Neuron (in vitro differentiated cells): Measurements from ENCODE around the gene ELSPBP1.

ENCODE experiments used
- H2AFZ ChIP-seq: one replicate; pipeline ENCODE4 v1.6.1; 2013; ENCODE audit warnings: low read depth, mild to moderate bottlenecking, inconsistent platforms, low read length, moderate library complexity
- H3K27me3 ChIP-seq: one replicate; pipeline ENCODE4 v1.6.1; 2013; ENCODE audit warnings: low read length; ENCODE audit not compliant: insufficient read depth
- H3K36me3 ChIP-seq: one replicate; pipeline ENCODE4 v1.6.1; 2013; ENCODE audit warnings: low read length; ENCODE audit not compliant: insufficient read depth
- H3K4me1 ChIP-seq: one replicate; pipeline ENCODE4 v1.6.1; 2013; ENCODE audit warnings: low read length; ENCODE audit not compliant: insufficient read depth
- H3K4me3 ChIP-seq: 2 replicates; pipeline ENCODE4 v1.5.1; 2013; ENCODE audit warnings: mild to moderate bottlenecking, low read length, moderate library complexity
- H3K9me3 ChIP-seq: one replicate; pipeline ENCODE4 v1.6.1; 2013; ENCODE audit warnings: low read length

Gene ELSPBP1

DNA sequence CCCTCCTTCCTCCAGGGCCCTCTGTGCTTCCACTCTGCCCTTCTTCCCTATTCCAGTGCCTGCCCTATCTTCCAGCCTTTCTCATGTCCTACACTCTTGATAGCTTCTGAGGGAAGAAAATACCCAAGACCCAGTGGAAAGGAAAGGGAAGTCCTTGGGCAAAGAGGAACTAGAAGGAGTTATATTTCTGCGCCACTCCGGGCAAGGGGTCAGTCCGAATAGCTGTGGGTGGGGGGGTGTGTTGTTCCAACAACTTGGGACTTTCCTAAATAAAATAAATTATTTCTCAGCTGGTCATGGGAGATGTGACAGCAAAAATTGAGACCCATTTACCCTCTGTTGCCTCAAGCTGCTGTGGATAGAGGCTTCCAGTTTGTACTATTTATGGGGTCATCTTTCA lies 26.3 kb downstream of the ELSPBP1 start:
- Histone ChIP-seq H3K9me3 (no peaks in the 10 kb centered on the region), H3K4me1 (no peaks in the 10 kb centered on the region), H2AFZ (no peak overlapping the region), H3K36me3 (no peaks in the 10 kb centered on the region), H3K4me3 (no peak overlapping the region), H3K27me3 (no peaks in the 10 kb centered on the region)

DNA sequence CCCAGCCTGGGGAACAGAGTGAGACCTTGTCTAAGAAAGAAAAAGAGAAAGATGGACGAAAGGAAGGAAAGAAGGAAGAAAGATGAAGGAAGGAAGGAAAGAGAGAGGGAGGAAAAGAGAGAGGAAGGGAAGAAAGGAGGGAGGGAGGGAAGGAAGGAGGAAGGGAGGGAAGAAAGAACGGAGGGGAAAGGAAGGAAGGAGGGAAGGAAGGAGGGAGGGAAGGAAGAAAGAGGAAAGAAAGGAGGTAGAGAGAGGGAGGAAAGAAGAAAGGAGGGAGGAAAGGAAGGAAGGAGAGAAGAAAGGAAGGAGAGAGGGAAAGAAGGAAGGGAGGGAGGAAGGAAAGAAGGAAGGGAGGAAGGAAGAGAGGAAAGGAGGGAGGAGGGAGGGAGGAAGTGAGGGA lies 28.6 kb downstream of the ELSPBP1 start:
- Histone ChIP-seq H3K4me1 (no peaks in the 10 kb centered on the region), H3K4me3 (no peak overlapping the region), H3K27me3 (no peaks in the 10 kb centered on the region), H3K36me3 (no peaks in the 10 kb centered on the region), H3K9me3 (no peaks in the 10 kb centered on the region), H2AFZ (no peak overlapping the region)

DNA sequence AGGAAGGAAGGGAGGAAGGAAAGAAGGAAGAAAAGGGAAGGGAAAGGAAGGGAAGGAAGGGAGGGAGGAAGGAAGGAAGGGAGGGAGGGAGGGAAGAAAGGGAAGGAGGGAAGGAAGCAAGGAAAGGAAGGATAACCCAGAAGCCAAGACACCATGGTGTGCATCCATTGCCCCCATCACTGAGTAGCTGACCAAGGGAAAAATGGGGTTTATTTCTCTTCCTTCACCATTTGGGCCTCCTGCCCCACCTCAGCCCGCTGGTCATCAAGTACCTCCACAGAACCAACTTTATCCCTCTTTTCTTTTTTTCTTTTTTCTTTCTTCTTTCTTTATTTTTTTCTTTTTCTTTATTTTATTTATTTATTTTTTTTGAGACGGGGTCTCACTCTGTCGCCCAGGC lies 29.1 kb downstream of the ELSPBP1 start:
- H3K27me3 ChIP-seq, result no peaks in the 10 kb centered on the region
- no peaks in the 10 kb centered on the region for H3K9me3 ChIP-seq

GRCh38 chr19:48025480-48025879 lies 31.0 kb downstream of the ELSPBP1 start:
- no peaks in the 10 kb centered on the region for H3K27me3 ChIP-seq
- H3K4me3 ChIP-seq, result no peak overlapping the region
- H2AFZ ChIP-seq, result no peak overlapping the region

More for the DNA sequence above, 29.1 kb downstream of the ELSPBP1 start:
- no peak overlapping the region for H2AFZ ChIP-seq
- H3K4me1 ChIP-seq, result no peaks in the 10 kb centered on the region
- H3K4me3 ChIP-seq, result no peak overlapping the region
- no peaks in the 10 kb centered on the region for H3K36me3 ChIP-seq

GRCh38 chr19:48029431-48029830 lies 35.0 kb downstream of the ELSPBP1 start:
- H3K36me3 ChIP-seq, result no peaks in the 10 kb centered on the region
- H3K4me1 ChIP-seq, result no peaks in the 10 kb centered on the region
- no peak overlapping the region for H2AFZ ChIP-seq
- no peaks in the 10 kb centered on the region for H3K9me3 ChIP-seq
- no peaks in the 10 kb centered on the region for H3K27me3 ChIP-seq
- H3K4me3 ChIP-seq, result no peak overlapping the region

More at GRCh38 chr19:48025480-48025879, 31.0 kb downstream of the ELSPBP1 start:
- Histone ChIP-seq H3K9me3 (no peaks in the 10 kb centered on the region), H3K36me3 (no peaks in the 10 kb centered on the region), H3K4me1 (no peaks in the 10 kb centered on the region)

DNA sequence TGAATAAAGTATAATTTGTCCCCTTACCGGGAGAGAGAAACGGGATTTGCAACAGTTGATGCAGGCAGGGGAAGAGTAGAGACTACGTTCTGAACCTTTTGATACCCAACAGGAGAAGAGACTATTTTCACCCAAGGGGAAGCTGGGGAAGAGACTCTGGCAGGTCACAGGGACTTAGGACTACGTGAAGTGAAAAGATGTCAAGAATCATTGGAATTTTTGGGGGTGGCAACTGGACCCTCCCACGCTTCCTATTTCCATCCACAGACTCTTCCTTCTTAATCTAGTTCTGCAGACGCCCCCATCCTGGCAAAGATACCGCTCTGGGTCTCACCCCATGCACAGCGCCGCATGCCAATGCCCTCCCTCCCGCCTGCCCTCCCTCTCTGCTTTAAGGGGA lies 35.6 kb downstream of the ELSPBP1 start:
- no peaks in the 10 kb centered on the region for H3K36me3 ChIP-seq
- no peaks in the 10 kb centered on the region for H3K27me3 ChIP-seq
- no peak overlapping the region for H3K4me3 ChIP-seq
- H2AFZ ChIP-seq, result no peak overlapping the region
- no peaks in the 10 kb centered on the region for H3K4me1 ChIP-seq
- no peaks in the 10 kb centered on the region for H3K9me3 ChIP-seq

DNA sequence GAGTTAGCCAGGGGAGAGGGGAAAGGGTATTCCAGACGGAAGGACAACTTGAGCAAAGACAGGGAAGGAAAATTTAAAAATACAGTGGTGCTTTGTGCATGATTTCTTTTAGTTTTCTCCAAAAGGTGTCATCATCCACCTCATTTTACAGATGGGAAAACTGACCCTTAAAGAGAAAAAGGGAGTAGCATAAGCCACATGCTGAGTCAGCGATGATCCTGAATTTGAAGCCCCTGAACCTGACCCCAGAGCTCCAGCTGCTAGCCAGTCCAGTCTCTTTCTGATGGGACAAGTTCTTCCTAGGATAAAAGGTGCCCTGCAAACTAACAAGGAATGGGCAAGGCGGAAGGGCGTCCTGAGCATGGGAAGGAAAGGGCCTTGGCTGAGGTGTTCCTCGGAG lies 39.2 kb downstream of the ELSPBP1 start:
- no peaks in the 10 kb centered on the region for H3K27me3 ChIP-seq
- H3K9me3 ChIP-seq, result no peaks in the 10 kb centered on the region
- H3K4me3 ChIP-seq, result no peak overlapping the region
- no peaks in the 10 kb centered on the region for H3K4me1 ChIP-seq
- H3K36me3 ChIP-seq, result no peaks in the 10 kb centered on the region
- H2AFZ ChIP-seq, result no peak overlapping the region

DNA sequence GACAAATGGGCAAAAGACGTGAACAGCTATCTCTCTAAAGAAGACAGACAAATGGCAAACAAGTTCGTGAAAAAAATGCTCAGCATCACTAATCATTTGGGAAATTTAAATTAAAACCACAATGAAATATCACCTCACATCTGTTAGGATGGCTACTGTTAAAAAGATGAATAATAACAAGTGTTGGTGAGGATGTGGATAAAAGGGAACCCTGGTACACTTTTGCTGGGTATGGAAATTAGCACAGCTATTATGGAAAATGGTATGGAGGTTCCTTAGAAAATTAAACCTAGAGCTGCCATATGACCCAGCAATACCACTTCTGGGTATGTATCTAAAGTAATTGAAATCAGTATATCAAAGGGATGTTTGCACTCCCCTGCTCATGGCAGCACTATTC lies 42.3 kb downstream of the ELSPBP1 start:
- no peaks in the 10 kb centered on the region for H3K27me3 ChIP-seq
- no peak overlapping the region for H3K4me3 ChIP-seq
- H3K9me3 ChIP-seq, result no peaks in the 10 kb centered on the region
- H3K36me3 ChIP-seq, result no peaks in the 10 kb centered on the region
- H2AFZ ChIP-seq, result no peak overlapping the region
- H3K4me1 ChIP-seq, result no peaks in the 10 kb centered on the region

GRCh38 chr19:48041877-48042580 lies 47.6 kb downstream of the ELSPBP1 start:
- no peaks in the 10 kb centered on the region for H3K9me3 ChIP-seq
- no peak overlapping the region for H3K4me3 ChIP-seq
- no peak overlapping the region for H2AFZ ChIP-seq
- no peaks in the 10 kb centered on the region for H3K27me3 ChIP-seq
- no peaks in the 10 kb centered on the region for H3K36me3 ChIP-seq
- H3K4me1 ChIP-seq, result no peaks in the 10 kb centered on the region

DNA sequence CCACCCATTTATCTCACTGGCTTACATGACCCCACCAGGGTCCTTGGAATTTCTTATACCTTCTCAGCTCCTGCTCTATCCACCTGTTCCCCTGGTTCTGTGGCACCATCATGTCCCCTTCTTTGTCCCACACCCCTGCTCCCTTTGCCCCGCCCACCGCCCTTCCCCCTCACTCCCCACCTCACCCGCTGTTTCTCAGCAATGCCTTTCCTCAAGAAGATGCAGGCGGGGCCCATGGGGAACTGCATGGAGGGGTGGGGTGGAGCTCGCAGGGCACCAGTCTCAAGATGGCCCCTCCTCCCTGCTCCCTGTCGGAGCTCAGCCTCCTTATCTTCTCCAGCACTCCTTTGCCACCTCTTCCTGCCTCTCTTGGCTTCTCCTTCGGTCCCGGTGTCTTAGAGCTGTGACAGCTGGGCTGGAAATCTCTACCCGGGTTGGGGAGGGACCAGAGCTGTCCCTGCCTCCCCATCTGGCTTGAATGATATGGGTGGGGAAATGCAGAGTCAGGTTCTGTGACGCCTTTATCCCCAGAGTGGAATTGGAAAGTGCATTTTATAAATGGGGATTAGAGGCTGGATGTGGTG lies 49.3 kb downstream of the ELSPBP1 start, which contains the start of gene CABP5:
TSS of gene CABP5 (minus strand) at position 405 of the 584 bp plus-strand sequence. CDS start at position 248, 157 bp downstream.
- no peak within 1 kb of the TSS for H3K4me3 ChIP-seq

DNA sequence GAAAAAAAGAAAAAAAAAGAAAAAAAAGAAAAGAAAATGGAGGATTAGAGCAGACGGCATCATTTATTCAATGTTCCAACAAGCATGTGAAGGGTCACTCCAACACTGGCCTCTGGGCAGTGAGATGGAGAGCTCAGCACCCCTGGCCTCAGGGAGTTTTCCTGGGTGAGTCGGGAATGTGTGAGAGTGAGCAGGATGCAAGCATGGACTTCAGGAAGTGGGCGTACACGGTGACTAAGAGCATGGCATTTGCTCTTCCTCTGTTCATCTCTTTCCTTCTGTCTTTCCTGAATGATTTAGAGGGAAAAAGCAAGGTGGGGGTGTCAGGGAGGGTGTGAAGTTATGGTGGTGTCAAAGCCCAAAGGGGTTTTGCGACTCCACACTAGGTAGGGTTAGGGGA lies 50.1 kb downstream of the ELSPBP1 start:
- Histone ChIP-seq H3K27me3 (no peaks in the 10 kb centered on the region), H3K9me3 (no peaks in the 10 kb centered on the region), H3K36me3 (no peaks in the 10 kb centered on the region), H3K4me1 (no peaks in the 10 kb centered on the region), H3K4me3 (no peak overlapping the region), H2AFZ (no peak overlapping the region)

More for the DNA sequence above, 49.3 kb downstream of the ELSPBP1 start, which contains the start of gene CABP5:
- H3K27me3 ChIP-seq, result no peaks in the 10 kb centered on the region
- no peaks in the 10 kb centered on the region for H3K9me3 ChIP-seq
- H3K36me3 ChIP-seq, result no peaks in the 10 kb centered on the region
- H3K4me1 ChIP-seq, result no peaks in the 10 kb centered on the region
- H2AFZ ChIP-seq, result no peak within 1 kb of the TSS

DNA sequence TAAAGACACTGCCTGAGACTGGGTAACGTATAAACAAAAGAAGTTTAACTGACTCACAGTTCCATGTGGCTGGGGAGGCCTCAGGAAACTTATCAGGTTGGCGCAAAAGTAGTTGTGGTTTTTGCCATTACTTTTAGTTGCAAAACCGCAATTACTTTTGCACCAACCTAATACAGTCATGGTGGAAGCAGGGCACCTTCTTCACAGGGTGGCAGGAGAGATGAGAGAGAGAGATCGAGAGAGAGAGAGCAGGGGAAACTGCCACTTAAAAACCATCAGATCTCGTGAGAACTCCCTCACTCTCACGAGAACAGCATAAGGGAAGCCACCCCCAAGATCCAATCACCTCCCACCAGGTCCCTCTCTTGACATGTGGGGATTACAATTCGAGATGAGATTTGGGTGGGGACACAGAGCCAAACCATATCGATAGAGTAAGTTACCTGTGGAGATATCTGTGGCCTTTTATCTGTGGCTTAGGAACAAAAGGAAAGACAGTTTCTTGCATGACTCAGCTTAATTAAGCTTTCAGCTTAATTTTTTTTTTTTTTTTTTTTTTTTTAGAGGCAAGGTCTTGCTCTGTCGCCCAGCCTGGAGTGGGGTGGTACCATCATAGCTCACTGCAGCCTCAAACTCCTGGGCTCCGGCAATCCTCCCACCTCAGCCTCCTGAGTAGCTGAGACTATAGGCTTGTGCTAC lies 57.1 kb downstream of the ELSPBP1 start:
- Histone ChIP-seq H2AFZ (no peak overlapping the region), H3K27me3 (no peaks in the 10 kb centered on the region), H3K9me3 (no peaks in the 10 kb centered on the region), H3K4me1 (no peaks in the 10 kb centered on the region), H3K36me3 (no peaks in the 10 kb centered on the region), H3K4me3 (no peak overlapping the region)

GRCh38 chr19:48053076-48053475 lies 58.6 kb downstream of the ELSPBP1 start:
- H3K9me3 ChIP-seq, result no peaks in the 10 kb centered on the region
- no peaks in the 10 kb centered on the region for H3K4me1 ChIP-seq
- H2AFZ ChIP-seq, result no peak overlapping the region
- no peak overlapping the region for H3K4me3 ChIP-seq
- H3K27me3 ChIP-seq, result no peaks in the 10 kb centered on the region
- no peaks in the 10 kb centered on the region for H3K36me3 ChIP-seq
